HUES64 (cell line): ENCODE data around the gene EPB41L2.
A peak's percentile ranks its signal among the peaks of the same experiment; 100 is the strongest.

Experiments used
- H3K27ac ChIP-seq: 2 replicates; pipeline ENCODE4 v1.7.0; 2013; ENCODE audit warnings: low read depth, low read length, inconsistent platforms
- H3K27me3 ChIP-seq: 2 replicates; pipeline ENCODE4 v1.6.1; 2013; ENCODE audit warnings: mild to moderate bottlenecking, low read length; ENCODE audit not compliant: insufficient read depth
- H3K36me3 ChIP-seq: 2 replicates; pipeline ENCODE4 v1.6.1; 2013; ENCODE audit warnings: mild to moderate bottlenecking, low read length; ENCODE audit not compliant: insufficient read depth
- H3K4me1 ChIP-seq: 2 replicates; pipeline ENCODE4 v1.6.1; 2013; ENCODE audit warnings: mild to moderate bottlenecking, low read length, moderate library complexity; ENCODE audit not compliant: insufficient read depth
- H3K4me3 ChIP-seq: 2 replicates; pipeline ENCODE4 v1.5.1; 2013; ENCODE audit warnings: mild to moderate bottlenecking, low read length, moderate library complexity
- H3K9ac ChIP-seq: 2 replicates; pipeline ENCODE4 v1.6.1; 2013; ENCODE audit warnings: mild to moderate bottlenecking, low read depth, low read length
- H3K9me3 ChIP-seq: 2 replicates; pipeline ENCODE4 v1.6.1; 2013; ENCODE audit warnings: low read depth, low read length; ENCODE audit not compliant: insufficient read depth
- WGBS: fragments of 150-250, 120-280 bp; methylation state at CpG from one replicate; pipeline ENCODE4 v1.1.7; 2013; ENCODE audit warnings: missing lambda C conversion rate; 5-methylcytosine and 5-hydroxymethylcytosine counted together

The EPB41L2 gene

GRCh38 chr6:131061751-131062119 is 1.3 kb downstream of the EPB41L2 start:
- peak overlapping the region; percentile 83 for H3K4me3 ChIP-seq

DNA sequence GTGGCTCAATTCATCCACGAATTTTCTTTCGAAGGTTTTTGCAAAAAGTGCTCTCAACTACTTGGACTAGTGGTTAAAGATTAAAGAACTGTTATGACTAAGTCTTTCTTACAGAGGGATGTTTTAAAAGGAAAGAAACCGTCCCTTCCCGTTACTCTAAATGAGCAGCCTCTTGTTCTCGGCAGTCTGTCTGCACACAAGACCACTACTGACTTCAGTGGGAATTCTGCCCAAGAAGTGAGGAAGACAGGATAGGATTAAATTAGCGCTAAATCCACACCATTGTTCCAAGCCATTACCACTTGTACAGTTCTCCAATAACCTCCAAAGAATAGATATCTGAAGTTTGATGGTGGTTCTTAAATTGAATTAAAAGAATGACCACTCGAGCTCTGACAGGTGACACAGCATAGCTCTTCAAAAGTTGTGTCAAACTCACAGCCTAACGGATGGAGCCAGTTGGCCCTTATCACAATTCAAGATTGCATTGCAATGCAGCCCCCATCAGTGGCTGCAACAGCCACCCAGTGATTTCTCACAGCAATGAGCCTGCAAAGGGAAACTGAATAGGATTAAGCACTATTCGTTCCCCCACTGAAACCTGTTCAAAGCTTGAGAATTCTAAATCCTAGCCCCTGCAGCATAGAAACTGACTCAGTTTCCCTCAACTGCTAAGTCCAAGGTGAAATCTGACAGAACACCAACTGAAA is 1.8 kb downstream of the EPB41L2 start:
- H3K27ac ChIP-seq = no peak overlapping the region

More at GRCh38 chr6:131061751-131062119, 1.3 kb downstream of the EPB41L2 start:
- 17% methylated on average over 8 of the region's 10 CpGs for WGBS
- Histone ChIP-seq H3K4me1 (peaks cover 27% of the 10 kb centered on the region), H3K9ac (no peak overlapping the region), H3K27me3 (peaks cover 15% of the 10 kb centered on the region; the same call in 1 of the 2 replicates), H3K27ac (no peak overlapping the region), H3K9me3 (no peaks in the 10 kb centered on the region), H3K36me3 (no peaks in the 10 kb centered on the region)

GRCh38 chr6:131060311-131060710 is 2.7 kb downstream of the EPB41L2 start:
- Histone ChIP-seq H3K4me1 (peaks cover 27% of the 10 kb centered on the region), H3K4me3 (no peak overlapping the region), H3K9me3 (peaks cover 8% of the 10 kb centered on the region), H3K27me3 (peaks cover 15% of the 10 kb centered on the region; the same call in 1 of the 2 replicates), H3K27ac (no peak overlapping the region), H3K9ac (no peak overlapping the region), H3K36me3 (peaks cover 1% of the 10 kb centered on the region; the same call in 1 of the 2 replicates)
- WGBS = 77% methylated on average over 3 of the region's 3 CpGs

More for the DNA sequence above, 1.8 kb downstream of the EPB41L2 start:
- Histone ChIP-seq H3K36me3 (no peaks in the 10 kb centered on the region), H3K4me1 (peaks cover 27% of the 10 kb centered on the region), H3K4me3 (peak overlapping the region; percentile 83), H3K27me3 (peaks cover 15% of the 10 kb centered on the region; the same call in 1 of the 2 replicates), H3K9ac (no peak overlapping the region), H3K9me3 (no peaks in the 10 kb centered on the region)
- 63% methylated on average over 8 of the region's 9 CpGs for WGBS

DNA sequence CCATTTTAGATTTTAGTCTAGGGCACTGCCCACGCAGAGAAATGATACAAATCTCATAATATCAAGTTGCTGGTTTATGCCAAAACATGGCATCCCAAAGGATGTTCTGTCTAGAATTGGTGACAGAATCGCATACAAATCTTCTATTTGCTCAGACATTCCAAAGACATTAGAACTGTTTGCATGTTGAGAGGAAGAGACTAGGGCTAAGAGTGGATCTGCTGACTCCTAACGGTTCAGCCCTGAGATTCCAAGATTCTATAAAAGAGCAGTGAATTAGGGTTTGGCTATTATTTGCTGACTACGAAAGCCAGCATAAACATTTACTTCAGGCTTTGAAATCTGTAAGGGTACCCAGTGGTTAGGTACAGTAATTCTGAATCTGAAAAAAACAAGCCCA is 3.6 kb downstream of the EPB41L2 start:
- no peak overlapping the region for H3K9ac ChIP-seq
- peaks cover 27% of the 10 kb centered on the region for H3K4me1 ChIP-seq
- H3K27ac ChIP-seq = no peak overlapping the region
- no peak overlapping the region for H3K4me3 ChIP-seq
- peaks cover 6% of the 10 kb centered on the region; the same call in 1 of the 2 replicates for H3K36me3 ChIP-seq
- peaks cover 10% of the 10 kb centered on the region; the same call in 1 of the 2 replicates for H3K27me3 ChIP-seq
- WGBS = 88% methylated on average over 4 of the region's 4 CpGs
- H3K9me3 ChIP-seq = peaks cover 16% of the 10 kb centered on the region

DNA sequence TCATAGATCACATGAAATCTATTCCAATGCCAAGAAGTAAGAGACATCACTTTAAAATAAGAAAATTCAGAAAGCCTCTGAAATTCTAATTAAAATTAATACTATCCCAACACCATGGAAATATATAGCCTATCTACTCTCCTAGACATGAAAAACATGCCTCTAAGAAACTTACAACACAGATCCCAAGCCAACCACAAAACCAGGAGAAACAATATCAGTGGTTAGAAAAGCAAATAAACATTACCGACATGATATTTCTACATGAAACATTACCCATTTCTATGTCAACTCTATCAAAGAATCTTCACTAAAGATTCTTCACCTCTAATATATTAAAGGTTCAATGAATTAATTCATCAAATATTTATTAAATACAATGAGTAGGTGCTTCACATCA is 4.8 kb downstream of the EPB41L2 start:
- 100% methylated on average over 1 of the region's 1 CpG for WGBS
- no peak overlapping the region for H3K9ac ChIP-seq
- H3K4me1 ChIP-seq = peaks cover 23% of the 10 kb centered on the region
- H3K9me3 ChIP-seq = peaks cover 28% of the 10 kb centered on the region
- H3K27ac ChIP-seq = no peak overlapping the region
- H3K36me3 ChIP-seq = peaks cover 10% of the 10 kb centered on the region; the same call in 1 of the 2 replicates
- H3K27me3 ChIP-seq = peaks cover 7% of the 10 kb centered on the region; the same call in 1 of the 2 replicates
- H3K4me3 ChIP-seq = no peak overlapping the region

- H3K9me3 ChIP-seq = peaks cover 29% of the 10 kb centered on the region
- H3K27me3 ChIP-seq = no peaks in the 10 kb centered on the region
- no peak overlapping the region for H3K9ac ChIP-seq
- no peak overlapping the region for H3K4me3 ChIP-seq
- peaks cover 10% of the 10 kb centered on the region; the same call in 1 of the 2 replicates for H3K36me3 ChIP-seq
- H3K4me1 ChIP-seq = peaks cover 4% of the 10 kb centered on the region; the same call in 1 of the 2 replicates
- 98% methylated on average over 6 of the region's 6 CpGs for whole genome bisulfite sequencing
- no peak overlapping the region for H3K27ac ChIP-seq
Observed at GRCh38 chr6:131054392-131055250, 8.4 kb downstream of the EPB41L2 start.

- H3K4me1 ChIP-seq = no peaks in the 10 kb centered on the region
- H3K36me3 ChIP-seq = peaks cover 10% of the 10 kb centered on the region; the same call in 1 of the 2 replicates
- H3K4me3 ChIP-seq = no peak overlapping the region
- no peak overlapping the region for H3K27ac ChIP-seq
- WGBS = 97% methylated on average over 11 of the region's 11 CpGs
- H3K9me3 ChIP-seq = peaks cover 29% of the 10 kb centered on the region
- H3K27me3 ChIP-seq = no peaks in the 10 kb centered on the region
- no peak overlapping the region for H3K9ac ChIP-seq
Observed at GRCh38 chr6:131053546-131054240, 9.4 kb downstream of the EPB41L2 start.

DNA sequence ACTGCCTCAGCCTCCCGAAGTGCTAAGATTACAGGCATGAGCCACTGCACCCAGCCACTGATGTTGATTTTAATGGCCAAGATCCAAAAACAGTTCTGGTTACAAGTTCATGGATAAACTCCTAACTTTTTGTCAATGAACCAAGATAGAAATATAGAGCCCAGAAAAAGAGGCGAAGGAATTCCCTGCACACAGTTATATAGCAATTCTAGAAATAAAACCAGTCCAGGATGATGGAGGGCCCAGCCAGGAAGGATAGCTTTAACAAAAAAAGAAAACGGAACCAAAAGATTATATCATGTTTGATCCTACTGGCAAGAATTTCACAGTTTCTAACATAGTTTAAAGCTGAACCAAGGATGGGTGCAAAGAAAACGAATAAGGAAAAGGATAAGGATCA is 10.9 kb downstream of the EPB41L2 start:
- H3K4me3 ChIP-seq = no peak overlapping the region
- peaks cover 29% of the 10 kb centered on the region for H3K9me3 ChIP-seq
- H3K4me1 ChIP-seq = no peaks in the 10 kb centered on the region
- no peak overlapping the region for H3K9ac ChIP-seq
- WGBS = 88% methylated on average over 4 of the region's 4 CpGs
- H3K27ac ChIP-seq = no peak overlapping the region
- H3K36me3 ChIP-seq = peaks cover 10% of the 10 kb centered on the region; the same call in 1 of the 2 replicates
- H3K27me3 ChIP-seq = no peaks in the 10 kb centered on the region

- WGBS = 95% methylated on average over 1 of the region's 1 CpG
- Histone ChIP-seq H3K27me3 (no peaks in the 10 kb centered on the region), H3K4me1 (peaks cover 1% of the 10 kb centered on the region; the same call in 1 of the 2 replicates), H3K36me3 (peaks cover 10% of the 10 kb centered on the region; the same call in 1 of the 2 replicates), H3K4me3 (no peak overlapping the region), H3K27ac (no peak overlapping the region), H3K9ac (no peak overlapping the region), H3K9me3 (peaks cover 29% of the 10 kb centered on the region)
Observed at GRCh38 chr6:131051341-131051740, 11.7 kb downstream of the EPB41L2 start.

DNA sequence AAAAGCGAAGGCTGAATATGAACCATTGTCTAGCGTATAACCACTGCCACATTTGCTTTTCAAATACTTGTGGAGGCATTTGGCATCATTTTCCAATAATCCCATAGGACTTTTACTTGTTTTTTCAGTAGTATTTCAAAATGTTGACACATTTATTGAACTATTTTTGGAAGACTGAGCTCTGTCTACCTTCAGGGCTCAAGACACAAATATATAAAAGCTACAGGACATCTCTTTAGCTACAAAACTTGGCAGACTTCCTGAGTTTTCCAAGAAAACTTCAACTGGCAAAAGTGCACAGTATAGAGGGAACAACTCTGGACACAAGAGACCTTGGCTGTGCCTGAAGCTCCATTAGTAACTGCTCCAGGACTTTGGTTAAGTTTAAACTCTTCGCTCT is 13.4 kb downstream of the EPB41L2 start:
- Histone ChIP-seq H3K27me3 (no peaks in the 10 kb centered on the region), H3K4me3 (no peak overlapping the region), H3K27ac (no peak overlapping the region), H3K9me3 (peaks cover 14% of the 10 kb centered on the region), H3K9ac (no peak overlapping the region), H3K36me3 (peaks cover 4% of the 10 kb centered on the region; the same call in 1 of the 2 replicates), H3K4me1 (peaks cover 2% of the 10 kb centered on the region; the same call in 1 of the 2 replicates)
- WGBS = 96% methylated on average over 3 of the region's 3 CpGs
